Epithelial cell of proximal tubule (primary cell): ENCODE measurements around the gene AMOT. TPM values are rescaled to one million over a fixed set of nuclear protein-coding genes. Genes with fewer than 3 reads are reported as not detected.

Source experiments
- DNase-seq: peaks from one replicate; pipeline ENCODE4 v3.0.0-alpha.2; 2011; ENCODE audit warnings: low read depth
- H3K4me3 ChIP-seq: 2 replicates; pipeline ENCODE4 v1.5.1; 2011; ENCODE audit warnings: low read depth, mild to moderate bottlenecking, low read length
- CTCF ChIP-seq: conservative IDR thresholded peaks from 2 replicates; pipeline ENCODE4 v1.5.1; 2012; ENCODE audit warnings: low read depth, mild to moderate bottlenecking, low read length
- total RNA-seq: library from RNA; depleted of rRNA; stranded (reverse); fragments of >200 nt; gene quantifications from 2 replicates; pipeline ENCODE4 v1.2.3, GENCODE V29; 2015

Gene AMOT
- total RNA-seq, 1 donor from 2014 or later, result 13.7 TPM

GRCh38 chrX:112851806-112852205 is 11.2 kb upstream of the AMOT start:
- TF ChIP-seq CTCF, result no peak
- H3K4me3 ChIP-seq, result no peak overlapping the region
- DNase-seq, result no peak

- DNase-seq, result no peak
- TF ChIP-seq CTCF, result no peak
- no peak overlapping the region for H3K4me3 ChIP-seq
Measured at GRCh38 chrX:112851161-112851779, 10.6 kb upstream of the AMOT start.

GRCh38 chrX:112849016-112849415 is 8.4 kb upstream of the AMOT start:
- no peak overlapping the region for H3K4me3 ChIP-seq
- no peak for DNase-seq
- TF ChIP-seq CTCF, result no peak

GRCh38 chrX:112846782-112847181 is 6.2 kb upstream of the AMOT start:
- DNase-seq, result no peak
- no peak overlapping the region for H3K4me3 ChIP-seq
- no peak for TF ChIP-seq CTCF

GRCh38 chrX:112846187-112846586 is 5.6 kb upstream of the AMOT start:
- no peak for DNase-seq
- H3K4me3 ChIP-seq, result no peak overlapping the region
- TF ChIP-seq CTCF, result no peak

- DNase-seq, result no peak
- TF ChIP-seq CTCF, result no peak
- no peak overlapping the region for H3K4me3 ChIP-seq
Measured at GRCh38 chrX:112844250-112844649, 3.6 kb upstream of the AMOT start.

- TF ChIP-seq CTCF, result no peak
- H3K4me3 ChIP-seq, result peak overlapping the region; percentile 73
- no peak for DNase-seq
Measured at GRCh38 chrX:112841820-112842157, 1.2 kb upstream of the AMOT start.
